KMS-11 (cell line): Measurements from ENCODE around the gene DISP2.

Experiments
- H2AFZ ChIP-seq: fragments of 200-600 bp; sonication (generic); 2 replicates; pipeline ENCODE4 v1.6.1; 2016; ENCODE audit warnings: antibody characterized with exemption, mixed run types, low read depth
- H3K27ac ChIP-seq: fragments of 200-600 bp; sonication (generic); 2 replicates; pipeline ENCODE4 v1.6.1; 2016; ENCODE audit warnings: mild to moderate bottlenecking, mixed run types
- H3K27me3 ChIP-seq: fragments of 200-600 bp; sonication (generic); 2 replicates; pipeline ENCODE4 v1.6.1; 2017; ENCODE audit warnings: mild to moderate bottlenecking, low read depth, mixed run types, moderate library complexity; ENCODE audit not compliant: insufficient read depth
- H3K36me3 ChIP-seq: fragments of 200-600 bp; sonication (generic); 2 replicates; pipeline ENCODE4 v1.6.1; 2017; ENCODE audit warnings: mild to moderate bottlenecking, mixed run types; ENCODE audit not compliant: insufficient read depth
- H3K4me1 ChIP-seq: fragments of 200-600 bp; sonication (generic); 2 replicates; pipeline ENCODE4 v1.6.1; 2016; ENCODE audit warnings: mild to moderate bottlenecking, low read depth, mixed run types; ENCODE audit not compliant: poor library complexity, severe bottlenecking
- H3K4me2 ChIP-seq: fragments of 200-600 bp; sonication (generic); 2 replicates; pipeline ENCODE4 v1.7.0; 2016; ENCODE audit warnings: mild to moderate bottlenecking, mixed run types
- H3K4me3 ChIP-seq: fragments of 200-600 bp; sonication (generic); IDR thresholded peaks from 2 replicates; pipeline ENCODE4 v1.6.1; 2017; ENCODE audit warnings: low read depth, low read length, mixed read lengths; ENCODE audit not compliant: insufficient read depth
- H3K79me2 ChIP-seq: fragments of 200-600 bp; sonication (generic); 2 replicates; pipeline ENCODE4 v1.6.1; 2016; ENCODE audit warnings: low read depth, mixed run types; ENCODE audit not compliant: insufficient read depth
- H3K9ac ChIP-seq: fragments of 200-600 bp; sonication (generic); 2 replicates; pipeline ENCODE4 v1.6.1; 2016; ENCODE audit warnings: mild to moderate bottlenecking, mixed run types
- H4K20me1 ChIP-seq: fragments of 200-600 bp; sonication (generic); 2 replicates; pipeline ENCODE4 v1.6.1; 2016; ENCODE audit warnings: mild to moderate bottlenecking, mixed run types; ENCODE audit not compliant: insufficient read depth
- TF ChIP-seq, protein P1 (sequence below): fragments of 200-600 bp; sonication (generic); conservative IDR thresholded peaks from 2 replicates; pipeline ENCODE4 v1.6.1; 2017; ENCODE audit warnings: low read depth, mild to moderate bottlenecking, antibody characterized with exemption, low read length, moderate library complexity, mixed read lengths

DISP2 gene

DNA sequence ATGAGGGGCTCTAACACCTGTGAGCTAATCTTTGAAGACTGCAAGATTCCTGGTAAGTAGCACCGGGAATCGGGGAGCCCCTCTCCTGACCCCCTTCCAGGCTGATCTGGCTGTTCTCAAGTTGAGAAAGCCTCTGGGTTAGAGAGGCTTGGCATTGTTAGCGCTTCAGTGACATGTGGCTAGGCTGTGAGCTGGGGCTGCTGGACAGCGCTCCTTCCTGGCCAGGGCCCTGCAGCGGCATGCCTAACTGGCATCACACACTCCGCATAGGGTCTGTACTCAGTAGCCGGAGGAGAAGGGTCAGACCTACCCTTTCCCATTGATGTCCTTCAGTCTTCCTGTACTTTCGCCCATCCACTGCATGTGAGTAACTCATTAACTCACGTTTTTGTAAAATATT is 55.0 kb downstream of the DISP2 start:
- H4K20me1 ChIP-seq, result no peaks in the 10 kb centered on the region
- no peak overlapping the region for H3K9ac ChIP-seq
- no peaks in the 10 kb centered on the region for H3K36me3 ChIP-seq
- H3K79me2 ChIP-seq, result no peaks in the 10 kb centered on the region
- H2AFZ ChIP-seq, result no peak overlapping the region
- TF ChIP-seq, protein P1, sequence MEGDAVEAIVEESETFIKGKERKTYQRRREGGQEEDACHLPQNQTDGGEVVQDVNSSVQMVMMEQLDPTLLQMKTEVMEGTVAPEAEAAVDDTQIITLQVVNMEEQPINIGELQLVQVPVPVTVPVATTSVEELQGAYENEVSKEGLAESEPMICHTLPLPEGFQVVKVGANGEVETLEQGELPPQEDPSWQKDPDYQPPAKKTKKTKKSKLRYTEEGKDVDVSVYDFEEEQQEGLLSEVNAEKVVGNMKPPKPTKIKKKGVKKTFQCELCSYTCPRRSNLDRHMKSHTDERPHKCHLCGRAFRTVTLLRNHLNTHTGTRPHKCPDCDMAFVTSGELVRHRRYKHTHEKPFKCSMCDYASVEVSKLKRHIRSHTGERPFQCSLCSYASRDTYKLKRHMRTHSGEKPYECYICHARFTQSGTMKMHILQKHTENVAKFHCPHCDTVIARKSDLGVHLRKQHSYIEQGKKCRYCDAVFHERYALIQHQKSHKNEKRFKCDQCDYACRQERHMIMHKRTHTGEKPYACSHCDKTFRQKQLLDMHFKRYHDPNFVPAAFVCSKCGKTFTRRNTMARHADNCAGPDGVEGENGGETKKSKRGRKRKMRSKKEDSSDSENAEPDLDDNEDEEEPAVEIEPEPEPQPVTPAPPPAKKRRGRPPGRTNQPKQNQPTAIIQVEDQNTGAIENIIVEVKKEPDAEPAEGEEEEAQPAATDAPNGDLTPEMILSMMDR, result no peak
- no peak overlapping the region for H3K27ac ChIP-seq
- no peak overlapping the region for H3K4me3 ChIP-seq
- no peaks in the 10 kb centered on the region for H3K27me3 ChIP-seq
- H3K4me1 ChIP-seq, result peaks cover 17% of the 10 kb centered on the region
- no peak overlapping the region for H3K4me2 ChIP-seq

- Histone ChIP-seq H3K79me2 (no peaks in the 10 kb centered on the region), H3K27me3 (no peaks in the 10 kb centered on the region), H4K20me1 (no peaks in the 10 kb centered on the region), H2AFZ (no peak overlapping the region), H3K36me3 (no peaks in the 10 kb centered on the region), H3K4me2 (no peak overlapping the region), H3K4me1 (no peaks in the 10 kb centered on the region), H3K27ac (no peak overlapping the region), H3K9ac (no peak overlapping the region), H3K4me3 (no peak overlapping the region)
- TF ChIP-seq, protein P1, result no peak
Measured at GRCh38 chr15:40414816-40415215, 56.8 kb downstream of the DISP2 start.

GRCh38 chr15:40415226-40415625 is 57.2 kb downstream of the DISP2 start:
- Histone ChIP-seq H3K36me3 (no peaks in the 10 kb centered on the region), H3K9ac (no peak overlapping the region), H3K4me2 (no peak overlapping the region), H3K4me1 (no peaks in the 10 kb centered on the region), H3K27me3 (no peaks in the 10 kb centered on the region), H3K27ac (no peak overlapping the region), H2AFZ (no peak overlapping the region), H3K4me3 (no peak overlapping the region), H4K20me1 (no peaks in the 10 kb centered on the region), H3K79me2 (no peaks in the 10 kb centered on the region)
- TF ChIP-seq, protein P1, result no peak

DNA sequence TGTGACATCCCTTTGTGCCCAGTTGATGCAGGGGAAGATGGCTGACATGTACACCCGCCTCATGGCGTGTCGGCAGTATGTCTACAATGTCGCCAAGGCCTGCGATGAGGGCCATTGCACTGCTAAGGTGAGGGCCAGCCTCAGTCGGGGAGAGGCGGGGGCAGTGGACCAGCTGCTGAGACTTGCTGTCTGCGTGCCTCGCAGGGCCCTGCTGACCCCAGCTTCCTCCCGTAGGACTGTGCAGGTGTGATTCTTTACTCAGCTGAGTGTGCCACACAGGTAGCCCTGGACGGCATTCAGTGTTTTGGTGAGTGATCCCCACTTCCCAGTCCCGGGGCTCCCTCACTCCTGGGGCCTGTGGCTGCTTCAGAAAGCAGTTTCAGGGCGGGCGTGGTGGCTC is 58.0 kb downstream of the DISP2 start:
- H2AFZ ChIP-seq, result no peak overlapping the region
- H3K27me3 ChIP-seq, result no peaks in the 10 kb centered on the region
- TF ChIP-seq, protein P1, result no peak
- H3K9ac ChIP-seq, result no peak overlapping the region
- H3K4me1 ChIP-seq, result no peaks in the 10 kb centered on the region
- no peaks in the 10 kb centered on the region for H4K20me1 ChIP-seq
- no peaks in the 10 kb centered on the region for H3K36me3 ChIP-seq
- H3K79me2 ChIP-seq, result no peaks in the 10 kb centered on the region
- no peak overlapping the region for H3K27ac ChIP-seq
- no peak overlapping the region for H3K4me2 ChIP-seq
- no peak overlapping the region for H3K4me3 ChIP-seq
